ENCODE results near the gene EDNRA.

Gene EDNRA

DNA sequence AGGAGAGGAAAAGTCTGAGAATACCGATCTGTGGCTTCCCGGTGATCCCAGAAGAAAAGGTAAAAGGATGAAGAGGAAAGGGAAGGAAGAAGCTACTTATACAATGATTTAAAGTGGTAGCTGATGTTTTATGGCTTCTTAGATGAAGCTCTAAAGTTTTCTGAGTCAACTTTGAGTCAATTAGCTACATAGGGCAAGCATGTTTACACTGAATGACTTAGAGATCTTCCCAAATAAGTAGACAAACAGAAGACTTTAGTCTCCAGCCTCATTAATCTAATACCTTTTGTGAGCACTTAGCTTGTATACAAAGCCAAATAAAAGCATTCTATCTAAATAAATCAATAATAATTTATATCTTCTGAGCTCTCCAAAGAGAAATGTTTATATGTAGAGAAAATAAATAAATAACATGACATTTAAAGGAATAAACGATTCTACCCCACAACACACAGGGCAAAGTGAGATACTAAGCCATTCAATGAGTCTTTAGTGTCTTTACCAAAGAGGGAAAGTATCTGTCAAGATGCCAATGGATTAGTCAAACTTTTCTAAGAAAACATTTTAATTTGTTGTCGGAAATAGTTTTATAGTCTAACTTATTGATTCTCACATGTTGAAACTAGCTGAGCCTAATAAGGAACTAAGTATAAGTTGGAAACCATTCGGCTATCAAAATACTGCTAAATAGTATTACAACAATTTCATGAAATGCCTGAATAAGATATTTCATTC lies 90.3 kb downstream of the EDNRA start:
- H3K4me3 ChIP-seq (ENCODE audit: low read length), result no peak overlapping the region
- no peak overlapping the region for H3K27ac ChIP-seq (ENCODE audit: low read depth, low read length)
- no peaks in the 10 kb centered on the region for H3K9me3 ChIP-seq (ENCODE audit: insufficient read depth, low read depth, low read length)
- H3K4me1 ChIP-seq (ENCODE audit: insufficient read depth, low read length), result 0 out of 2 replicates have a peak, but pooled peaks cover 5% of the 10 kb centered on the region
- no peaks in the 10 kb centered on the region for H3K36me3 ChIP-seq (ENCODE audit: insufficient read depth, low read length)
- WGBS, result 80% methylated on average over 4 of the region's 5 CpGs
- no peaks in the 10 kb centered on the region for H3K27me3 ChIP-seq (ENCODE audit: insufficient read depth, low read length)
- H3K9ac ChIP-seq (ENCODE audit: low read depth, low read length), result no peak overlapping the region

DNA sequence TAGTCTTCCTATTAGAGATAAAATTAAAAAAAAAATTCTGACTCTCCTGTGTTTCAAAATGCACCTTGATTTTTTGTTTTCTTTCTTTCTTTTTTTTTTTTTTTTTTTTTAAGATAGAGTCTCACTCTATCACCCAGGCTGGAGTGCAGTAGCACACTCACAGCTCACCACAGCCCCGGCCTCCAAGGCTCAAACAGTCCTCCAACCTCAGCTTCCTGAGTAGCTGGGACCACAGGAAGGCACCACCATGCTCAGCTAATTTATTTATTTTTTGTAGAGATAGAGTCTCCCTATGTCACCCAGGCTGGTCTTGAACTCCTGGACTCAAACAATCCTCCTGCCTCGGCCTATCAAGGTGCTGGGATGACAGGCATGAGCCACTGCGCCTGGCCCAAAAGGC lies 95.2 kb downstream of the EDNRA start:
- H3K27ac ChIP-seq (ENCODE audit: low read depth, low read length), result no peak overlapping the region
- no peaks in the 10 kb centered on the region for H3K36me3 ChIP-seq (ENCODE audit: insufficient read depth, low read length)
- WGBS, result 98% methylated on average over 3 of the region's 3 CpGs
- H3K9ac ChIP-seq (ENCODE audit: low read depth, low read length), result no peak overlapping the region
- H3K27me3 ChIP-seq (ENCODE audit: insufficient read depth, low read length), result no peaks in the 10 kb centered on the region
- no peaks in the 10 kb centered on the region for H3K9me3 ChIP-seq (ENCODE audit: insufficient read depth, low read depth, low read length)
- no peak overlapping the region for H3K4me3 ChIP-seq (ENCODE audit: low read length)
- H3K4me1 ChIP-seq (ENCODE audit: insufficient read depth, low read length), result no peaks in the 10 kb centered on the region

DNA sequence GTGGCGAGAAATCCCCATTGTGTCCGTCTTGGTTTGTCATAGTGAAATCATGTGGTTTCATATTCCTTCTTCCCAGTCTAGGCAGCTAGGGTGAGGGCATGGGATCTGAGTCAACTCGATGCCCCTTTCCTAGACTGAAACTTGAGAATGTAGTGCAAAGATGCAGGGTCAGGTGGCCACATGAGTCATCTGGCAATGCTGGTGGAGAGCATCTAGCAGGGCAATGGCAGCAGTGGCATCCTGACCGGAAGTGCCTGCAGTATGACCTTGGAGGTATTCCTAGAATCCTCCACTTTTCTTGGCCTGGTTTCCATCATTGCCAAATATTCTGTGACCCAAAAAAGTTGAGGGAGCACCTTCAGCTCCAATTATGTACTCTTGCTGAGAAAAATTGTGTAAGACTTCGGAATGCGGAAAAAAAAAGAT lies 97.2 kb downstream of the EDNRA start:
- H3K27ac ChIP-seq (ENCODE audit: low read depth, low read length), result no peak overlapping the region

DNA sequence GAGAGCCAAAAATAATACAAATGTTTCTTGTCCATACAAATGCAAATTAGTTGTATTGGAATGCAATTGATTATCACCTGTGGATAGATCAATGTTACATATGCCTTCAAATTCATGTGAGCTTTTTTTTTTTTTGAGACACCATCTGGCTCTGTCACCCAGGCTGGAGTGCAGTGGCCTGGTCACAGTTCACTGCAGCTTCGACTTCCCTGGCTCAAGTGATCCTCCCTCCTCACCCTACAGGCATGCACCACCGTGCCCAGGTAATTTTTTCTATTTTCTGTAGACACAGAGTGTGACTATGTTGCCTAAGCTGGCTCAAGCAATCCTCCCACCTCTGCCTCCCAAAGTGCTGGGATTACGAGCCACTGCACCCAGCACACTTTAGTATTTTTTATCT lies 97.7 kb downstream of the EDNRA start:
- Histone ChIP-seq H3K9ac (ENCODE audit: low read depth, low read length) (no peak overlapping the region), H3K4me3 (ENCODE audit: low read length) (no peak overlapping the region), H3K27ac (ENCODE audit: low read depth, low read length) (no peak overlapping the region), H3K27me3 (ENCODE audit: insufficient read depth, low read length) (no peaks in the 10 kb centered on the region), H3K9me3 (ENCODE audit: insufficient read depth, low read depth, low read length) (no peaks in the 10 kb centered on the region), H3K36me3 (ENCODE audit: insufficient read depth, low read length) (no peaks in the 10 kb centered on the region), H3K4me1 (ENCODE audit: insufficient read depth, low read length) (no peaks in the 10 kb centered on the region)
- WGBS, result 81% methylated on average over 2 of the region's 3 CpGs

More for the DNA sequence above, 97.2 kb downstream of the EDNRA start:
- 80% methylated on average over 6 of the region's 6 CpGs for WGBS
- H3K36me3 ChIP-seq (ENCODE audit: insufficient read depth, low read length), result no peaks in the 10 kb centered on the region
- no peaks in the 10 kb centered on the region for H3K4me1 ChIP-seq (ENCODE audit: insufficient read depth, low read length)
- no peaks in the 10 kb centered on the region for H3K9me3 ChIP-seq (ENCODE audit: insufficient read depth, low read depth, low read length)
- no peak overlapping the region for H3K9ac ChIP-seq (ENCODE audit: low read depth, low read length)
- H3K4me3 ChIP-seq (ENCODE audit: low read length), result no peak overlapping the region
- no peaks in the 10 kb centered on the region for H3K27me3 ChIP-seq (ENCODE audit: insufficient read depth, low read length)

DNA sequence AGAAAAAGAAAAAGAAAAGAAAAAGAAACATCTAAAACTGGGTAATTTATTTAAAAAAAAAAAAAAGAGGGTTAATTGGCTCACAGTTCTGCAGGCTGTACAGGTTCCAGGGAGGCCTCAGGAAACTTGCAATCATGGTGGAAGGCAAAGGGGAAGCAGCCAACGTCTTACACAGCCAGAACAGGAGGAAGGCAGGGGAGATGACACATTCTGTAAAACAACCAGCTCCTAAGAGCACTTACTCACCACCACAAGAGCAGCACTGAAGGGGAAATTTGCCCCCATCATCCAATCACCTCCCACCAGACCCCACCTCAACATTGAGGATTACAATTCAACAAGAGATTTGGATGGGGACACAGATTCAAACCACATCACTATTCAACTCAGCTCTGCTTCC lies 99.5 kb downstream of the EDNRA start:
- H3K4me1 ChIP-seq (ENCODE audit: insufficient read depth, low read length), result no peaks in the 10 kb centered on the region
- H3K9me3 ChIP-seq (ENCODE audit: insufficient read depth, low read depth, low read length), result 0 out of 2 replicates have a peak, but pooled peaks cover 2% of the 10 kb centered on the region
- 64% methylated on average over 1 of the region's 1 CpG for WGBS
- H3K27ac ChIP-seq (ENCODE audit: low read depth, low read length), result no peak overlapping the region
- no peaks in the 10 kb centered on the region for H3K36me3 ChIP-seq (ENCODE audit: insufficient read depth, low read length)
- H3K4me3 ChIP-seq (ENCODE audit: low read length), result no peak overlapping the region
- H3K9ac ChIP-seq (ENCODE audit: low read depth, low read length), result no peak overlapping the region
- no peaks in the 10 kb centered on the region for H3K27me3 ChIP-seq (ENCODE audit: insufficient read depth, low read length)

DNA sequence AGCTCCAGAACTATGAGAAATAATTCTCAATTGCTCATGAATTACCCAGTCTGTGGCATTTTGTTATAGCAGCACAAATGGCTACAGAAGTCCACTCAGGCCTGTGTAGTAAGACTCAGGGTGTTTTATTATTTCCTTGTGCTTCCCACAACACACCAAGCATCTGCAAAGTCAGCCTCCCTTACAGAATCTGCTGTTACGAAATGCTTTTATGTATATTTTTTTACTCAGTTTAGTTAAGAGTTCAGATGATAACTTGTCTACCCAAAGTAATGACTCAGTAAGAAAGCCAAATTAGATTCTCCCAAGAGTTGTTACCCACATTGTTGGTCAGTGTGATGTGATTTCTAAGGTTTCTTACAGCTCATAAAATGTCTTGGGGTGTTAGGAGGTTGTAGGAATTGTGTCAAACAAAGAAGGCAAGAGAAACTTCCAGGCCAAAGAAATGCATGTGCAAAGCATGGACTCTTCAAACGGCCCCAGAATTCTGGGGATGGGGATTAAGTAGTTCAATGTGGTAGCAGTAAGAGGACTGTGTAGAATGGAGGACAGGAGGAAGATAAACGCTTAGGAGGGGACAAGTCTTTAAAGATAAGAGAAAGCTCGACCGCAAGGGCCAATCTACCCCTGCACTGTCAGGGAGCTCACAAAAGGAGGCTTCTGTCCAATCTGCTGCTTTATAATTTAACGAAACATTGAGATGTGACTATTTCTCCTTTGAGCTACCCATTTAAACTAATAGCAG lies 100.9 kb downstream of the EDNRA start:
- no peaks in the 10 kb centered on the region for H3K27me3 ChIP-seq (ENCODE audit: insufficient read depth, low read length)
- H3K36me3 ChIP-seq (ENCODE audit: insufficient read depth, low read length), result no peaks in the 10 kb centered on the region
- H3K9me3 ChIP-seq (ENCODE audit: insufficient read depth, low read depth, low read length), result 0 out of 2 replicates have a peak, but pooled peaks cover 5% of the 10 kb centered on the region
- no peaks in the 10 kb centered on the region for H3K4me1 ChIP-seq (ENCODE audit: insufficient read depth, low read length)
- no peak overlapping the region for H3K4me3 ChIP-seq (ENCODE audit: low read length)
- H3K9ac ChIP-seq (ENCODE audit: low read depth, low read length), result no peak overlapping the region
- H3K27ac ChIP-seq (ENCODE audit: low read depth, low read length), result no peak overlapping the region
- 94% methylated on average over 5 of the region's 6 CpGs for WGBS

DNA sequence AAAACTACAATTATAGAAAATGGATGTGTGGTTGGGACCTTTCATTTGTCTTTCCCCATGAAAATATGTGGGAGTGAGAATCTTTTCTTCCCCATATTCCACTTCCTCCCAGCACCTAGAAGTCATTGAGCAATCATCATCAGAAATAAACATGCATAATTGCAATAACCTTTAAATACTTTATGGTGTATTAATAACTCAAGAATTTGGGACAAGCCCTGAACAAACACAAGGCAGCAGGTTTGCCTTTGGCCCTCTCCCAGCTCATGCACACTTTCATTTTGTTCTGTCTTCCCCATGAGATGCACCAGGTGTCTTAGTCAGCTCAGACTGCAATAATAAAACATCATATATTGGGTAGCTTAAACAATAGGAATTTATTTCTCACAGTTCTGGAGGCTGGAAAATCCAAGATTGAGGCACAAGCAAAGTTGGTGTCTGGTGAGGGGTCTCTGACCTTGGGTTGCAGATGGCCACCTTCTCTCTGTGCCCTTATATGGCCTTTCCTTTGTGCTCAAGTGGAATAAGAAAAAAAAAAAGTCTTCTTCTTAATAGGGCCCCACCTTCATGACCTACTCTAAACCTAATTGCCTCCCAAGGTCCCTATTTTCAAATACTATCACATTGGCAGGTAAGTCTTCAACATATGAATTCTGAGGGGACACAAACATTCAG lies 101.6 kb downstream of the EDNRA start:
- Histone ChIP-seq H3K9me3 (ENCODE audit: insufficient read depth, low read depth, low read length) (0 out of 2 replicates have a peak, but pooled peaks cover 5% of the 10 kb centered on the region), H3K27ac (ENCODE audit: low read depth, low read length) (no peak overlapping the region), H3K4me3 (ENCODE audit: low read length) (no peak overlapping the region), H3K4me1 (ENCODE audit: insufficient read depth, low read length) (no peaks in the 10 kb centered on the region), H3K36me3 (ENCODE audit: insufficient read depth, low read length) (no peaks in the 10 kb centered on the region), H3K27me3 (ENCODE audit: insufficient read depth, low read length) (no peaks in the 10 kb centered on the region), H3K9ac (ENCODE audit: low read depth, low read length) (no peak overlapping the region)

DNA sequence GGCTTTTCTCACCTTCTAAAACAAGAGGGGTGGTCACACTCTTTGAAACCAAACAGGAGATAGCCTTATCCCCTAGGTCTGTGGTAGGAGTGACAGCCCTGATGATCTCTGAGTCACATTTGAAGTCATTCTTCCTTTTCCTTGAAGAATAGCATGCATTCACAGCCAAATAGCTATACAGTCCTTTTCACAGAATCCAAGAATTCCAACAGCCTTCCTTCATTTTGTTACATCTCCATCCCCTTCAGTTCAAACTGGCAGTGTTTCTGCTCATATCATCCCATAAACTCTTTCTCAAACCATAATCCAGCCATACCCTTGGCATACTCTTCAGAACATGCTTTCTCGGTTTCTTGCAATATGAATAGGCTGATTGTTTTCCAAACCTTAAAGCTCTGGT lies 103.0 kb downstream of the EDNRA start:
- Histone ChIP-seq H3K9me3 (ENCODE audit: insufficient read depth, low read depth, low read length) (0 out of 2 replicates have a peak, but pooled peaks cover 5% of the 10 kb centered on the region), H3K36me3 (ENCODE audit: insufficient read depth, low read length) (no peaks in the 10 kb centered on the region), H3K9ac (ENCODE audit: low read depth, low read length) (no peak overlapping the region), H3K4me1 (ENCODE audit: insufficient read depth, low read length) (peaks cover 8% of the 10 kb centered on the region), H3K4me3 (ENCODE audit: low read length) (no peak overlapping the region), H3K27me3 (ENCODE audit: insufficient read depth, low read length) (no peaks in the 10 kb centered on the region), H3K27ac (ENCODE audit: low read depth, low read length) (no peak overlapping the region)
- WGBS, result 90% methylated on average over 1 of the region's 1 CpG

DNA sequence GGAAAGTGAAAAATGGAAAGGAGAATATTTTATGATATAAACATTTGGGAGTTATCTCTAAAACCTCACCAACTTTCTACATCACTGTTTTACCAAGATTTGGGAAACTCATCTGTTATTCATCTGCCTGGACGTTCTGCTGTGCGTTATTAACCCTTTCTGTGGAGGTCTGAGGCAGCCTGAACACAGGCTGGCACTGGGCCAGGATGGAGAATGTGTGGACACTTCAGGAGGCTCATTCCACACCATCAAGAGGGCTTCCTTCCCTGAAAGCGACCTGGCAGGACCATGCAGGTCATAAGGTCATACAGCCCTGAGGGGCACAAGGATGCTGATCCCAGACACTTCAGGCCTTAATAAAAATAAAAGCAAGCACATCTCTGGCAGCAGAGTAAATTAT lies 105.1 kb downstream of the EDNRA start:
- Histone ChIP-seq H3K36me3 (ENCODE audit: insufficient read depth, low read length) (no peaks in the 10 kb centered on the region), H3K9me3 (ENCODE audit: insufficient read depth, low read depth, low read length) (0 out of 2 replicates have a peak, but pooled peaks cover 5% of the 10 kb centered on the region), H3K4me3 (ENCODE audit: low read length) (no peak overlapping the region), H3K27ac (ENCODE audit: low read depth, low read length) (no peak overlapping the region), H3K27me3 (ENCODE audit: insufficient read depth, low read length) (no peaks in the 10 kb centered on the region), H3K9ac (ENCODE audit: low read depth, low read length) (no peak overlapping the region), H3K4me1 (ENCODE audit: insufficient read depth, low read length) (peaks cover 20% of the 10 kb centered on the region)
- WGBS, result 86% methylated on average over 3 of the region's 3 CpGs

DNA sequence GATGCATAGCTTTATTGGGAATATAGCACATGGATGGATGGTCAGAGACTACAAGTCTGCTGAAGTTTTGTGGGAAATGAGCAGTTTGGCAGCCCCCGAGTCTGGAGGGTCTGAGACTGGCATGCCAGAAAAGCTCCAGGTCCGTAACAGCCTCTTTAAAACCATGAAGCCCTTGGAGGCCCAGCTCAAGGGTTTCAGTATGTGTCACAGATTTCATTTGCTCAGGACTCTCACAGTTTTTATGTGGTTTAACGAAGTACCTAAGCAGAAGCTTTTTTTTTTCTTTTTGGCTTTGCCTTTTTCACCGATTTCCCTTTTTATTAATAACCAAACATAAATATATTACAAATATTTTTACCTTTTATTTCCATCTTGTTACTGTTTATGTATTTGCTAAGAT lies 105.7 kb downstream of the EDNRA start:
- Histone ChIP-seq H3K4me3 (ENCODE audit: low read length) (no peak overlapping the region), H3K36me3 (ENCODE audit: insufficient read depth, low read length) (no peaks in the 10 kb centered on the region), H3K9me3 (ENCODE audit: insufficient read depth, low read depth, low read length) (0 out of 2 replicates have a peak, but pooled peaks cover 5% of the 10 kb centered on the region), H3K4me1 (ENCODE audit: insufficient read depth, low read length) (peaks cover 20% of the 10 kb centered on the region), H3K27me3 (ENCODE audit: insufficient read depth, low read length) (no peaks in the 10 kb centered on the region), H3K9ac (ENCODE audit: low read depth, low read length) (no peak overlapping the region), H3K27ac (ENCODE audit: low read depth, low read length) (no peak overlapping the region)
- WGBS, result 96% methylated on average over 4 of the region's 4 CpGs

DNA sequence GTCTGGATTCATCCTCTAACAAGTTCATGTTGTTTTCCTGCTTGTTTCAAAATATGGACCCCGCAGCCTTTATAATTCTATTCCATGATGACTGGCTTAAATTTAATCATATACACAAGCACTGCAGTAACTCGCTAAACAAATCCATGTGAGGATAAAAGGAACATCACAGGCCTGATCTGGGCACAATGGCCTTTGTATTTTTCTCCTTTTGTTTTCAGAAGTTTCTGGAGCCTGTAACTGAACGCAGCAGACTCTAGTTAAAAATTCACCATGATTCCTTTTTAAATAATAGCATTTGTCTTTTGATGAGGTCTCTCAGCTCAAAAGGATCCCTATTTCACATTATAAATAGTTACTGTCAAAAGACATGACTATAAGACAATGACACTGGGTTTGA lies 106.1 kb downstream of the EDNRA start:
- Histone ChIP-seq H3K4me3 (ENCODE audit: low read length) (no peak overlapping the region), H3K4me1 (ENCODE audit: insufficient read depth, low read length) (peaks cover 20% of the 10 kb centered on the region), H3K36me3 (ENCODE audit: insufficient read depth, low read length) (no peaks in the 10 kb centered on the region), H3K27me3 (ENCODE audit: insufficient read depth, low read length) (no peaks in the 10 kb centered on the region), H3K9ac (ENCODE audit: low read depth, low read length) (no peak overlapping the region), H3K9me3 (ENCODE audit: insufficient read depth, low read depth, low read length) (0 out of 2 replicates have a peak, but pooled peaks cover 5% of the 10 kb centered on the region), H3K27ac (ENCODE audit: low read depth, low read length) (no peak overlapping the region)
- WGBS, result 92% methylated on average over 3 of the region's 3 CpGs
